ENCODE results near the gene FAIM2.
"Not testable (repeated sequence)": the region's sequence is repeated elsewhere in the genome, so short reads cannot be mapped to it uniquely, and the experiment has no call there.

The FAIM2 gene

DNA sequence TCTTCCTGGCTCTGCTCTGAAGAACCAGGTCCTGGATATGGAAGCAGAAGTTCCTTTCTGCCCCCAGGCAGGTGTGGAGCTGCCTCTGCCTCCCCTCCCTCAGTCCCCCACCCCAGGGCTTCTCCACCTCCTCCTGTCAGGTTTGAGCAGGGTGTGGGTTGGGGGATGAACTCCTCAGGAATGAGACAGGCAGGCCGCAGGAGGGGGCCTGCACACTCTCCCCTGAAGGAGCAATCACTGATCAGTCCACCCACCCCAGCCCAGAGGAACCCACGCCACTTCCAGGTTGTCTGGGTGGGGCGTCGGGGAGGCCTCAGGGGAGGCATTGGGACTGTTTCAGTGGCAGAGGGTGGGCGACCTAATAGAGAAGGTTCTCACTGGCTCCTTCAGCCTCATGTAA is 26.6 kb downstream of the FAIM2 start:
- ATAC-seq, result no peak

GRCh38 chr12:49876070-49876469 is 27.6 kb downstream of the FAIM2 start:
- no peak for ATAC-seq

DNA sequence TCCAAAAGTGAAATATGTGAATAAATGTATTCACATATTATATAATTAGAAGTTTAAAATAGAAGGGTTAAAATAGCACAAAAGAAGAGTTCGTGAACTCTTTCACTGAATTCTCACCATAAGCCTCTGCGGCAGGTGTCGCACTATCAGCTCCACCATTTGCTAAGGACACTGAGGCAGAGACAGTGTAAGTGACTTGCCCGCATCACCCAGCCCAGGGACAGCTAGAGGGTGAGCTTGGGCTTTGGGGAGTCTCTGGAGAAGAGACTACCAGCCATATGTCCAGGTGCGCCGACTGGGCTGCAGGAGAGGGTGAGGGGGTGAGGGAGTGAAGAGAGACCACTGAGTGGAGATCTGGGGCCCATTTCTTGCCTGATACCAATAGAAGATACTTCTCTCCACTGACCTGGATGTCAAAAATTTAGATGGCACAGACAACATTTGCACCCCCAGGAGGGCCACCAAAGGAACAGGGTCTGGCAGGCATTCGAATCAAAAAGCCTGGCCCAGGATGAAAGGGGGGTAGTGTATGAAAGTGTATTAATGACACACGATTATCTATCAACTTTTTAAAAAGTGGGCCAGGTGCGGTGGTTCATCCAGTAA is 28.5 kb downstream of the FAIM2 start:
- ATAC-seq, result no peak

- no peak for ATAC-seq
Observed at GRCh38 chr12:49874142-49874897, 29.4 kb downstream of the FAIM2 start.

DNA sequence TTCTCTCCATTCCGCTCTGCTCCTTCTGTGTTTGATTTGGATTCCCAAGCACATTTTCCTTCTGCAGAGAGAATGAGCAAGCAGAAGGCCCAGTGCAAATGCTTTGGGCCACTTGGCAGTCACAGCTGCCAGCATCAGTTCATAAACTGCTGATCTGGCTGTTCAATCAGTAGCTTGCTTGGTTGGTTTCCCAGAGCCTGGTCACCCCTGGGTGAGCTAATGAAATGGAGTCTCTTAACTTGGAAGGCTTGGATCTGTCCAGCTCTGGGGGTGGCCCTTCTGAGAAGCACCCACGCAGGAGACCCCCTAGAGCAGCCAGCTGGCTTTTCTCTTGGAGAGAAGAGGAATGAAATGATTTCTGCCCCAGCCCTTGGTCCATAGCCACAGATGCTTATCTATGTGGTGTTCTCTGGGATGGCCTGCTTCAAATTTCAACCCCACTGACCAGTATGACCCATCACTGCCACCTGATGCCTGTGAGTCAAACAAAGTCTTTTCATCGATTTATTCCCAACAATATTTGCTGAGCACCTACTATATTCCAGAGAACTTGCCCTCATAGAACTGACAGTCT is 30.3 kb downstream of the FAIM2 start:
- ATAC-seq, result no peak

GRCh38 chr12:49872781-49873181 is 30.9 kb downstream of the FAIM2 start:
- no peak for ATAC-seq

- no peak for ATAC-seq
Observed at GRCh38 chr12:49872381-49872780, 31.3 kb downstream of the FAIM2 start.

- not testable (repeated sequence) for ATAC-seq
Observed at GRCh38 chr12:49871811-49872251, 31.9 kb downstream of the FAIM2 start.

DNA sequence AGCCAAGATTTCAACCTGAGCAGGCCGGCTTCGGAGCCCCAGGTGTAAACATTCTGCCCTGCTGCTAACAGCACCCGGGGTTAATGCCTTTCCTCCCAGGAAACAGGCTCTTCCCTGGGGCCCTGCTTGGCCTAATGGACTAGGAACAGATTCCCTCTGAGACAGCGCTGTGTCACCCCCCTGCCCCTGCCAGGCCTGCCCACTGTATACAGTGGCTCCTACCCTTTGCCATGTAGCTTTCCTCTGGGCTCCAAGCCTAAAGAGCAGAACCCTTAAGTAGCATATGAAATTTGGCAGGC is 32.5 kb downstream of the FAIM2 start:
- ATAC-seq, result no peak

- no peak for ATAC-seq
Observed at GRCh38 chr12:49870501-49871262, 33.0 kb downstream of the FAIM2 start.

- no peak for ATAC-seq
Observed at GRCh38 chr12:49869816-49870500, 33.7 kb downstream of the FAIM2 start.

- no peak for ATAC-seq
Observed at GRCh38 chr12:49868952-49869815, 34.5 kb downstream of the FAIM2 start.

DNA sequence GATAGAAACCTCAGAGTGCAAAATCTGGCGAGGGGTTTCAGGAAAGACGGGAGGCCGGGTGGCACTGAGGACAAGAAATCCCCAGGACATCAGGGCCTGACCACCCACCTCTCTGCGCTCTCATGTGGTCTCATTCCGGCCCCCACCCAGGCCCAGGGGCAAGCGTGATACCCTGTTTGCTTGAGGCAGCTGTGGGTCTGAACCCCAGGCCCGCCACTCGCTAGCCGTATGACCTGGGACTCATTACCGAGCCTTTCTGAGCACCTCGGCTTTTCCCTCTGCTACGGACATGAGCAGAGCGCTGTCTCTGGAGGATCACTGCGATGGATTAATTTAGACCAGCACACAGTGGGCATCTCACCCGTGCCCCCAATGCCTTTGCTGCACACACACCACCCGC is 35.3 kb downstream of the FAIM2 start:
- ATAC-seq, result no peak

GRCh38 chr12:49867570-49868341 is 35.9 kb downstream of the FAIM2 start:
- no peak for ATAC-seq

DNA sequence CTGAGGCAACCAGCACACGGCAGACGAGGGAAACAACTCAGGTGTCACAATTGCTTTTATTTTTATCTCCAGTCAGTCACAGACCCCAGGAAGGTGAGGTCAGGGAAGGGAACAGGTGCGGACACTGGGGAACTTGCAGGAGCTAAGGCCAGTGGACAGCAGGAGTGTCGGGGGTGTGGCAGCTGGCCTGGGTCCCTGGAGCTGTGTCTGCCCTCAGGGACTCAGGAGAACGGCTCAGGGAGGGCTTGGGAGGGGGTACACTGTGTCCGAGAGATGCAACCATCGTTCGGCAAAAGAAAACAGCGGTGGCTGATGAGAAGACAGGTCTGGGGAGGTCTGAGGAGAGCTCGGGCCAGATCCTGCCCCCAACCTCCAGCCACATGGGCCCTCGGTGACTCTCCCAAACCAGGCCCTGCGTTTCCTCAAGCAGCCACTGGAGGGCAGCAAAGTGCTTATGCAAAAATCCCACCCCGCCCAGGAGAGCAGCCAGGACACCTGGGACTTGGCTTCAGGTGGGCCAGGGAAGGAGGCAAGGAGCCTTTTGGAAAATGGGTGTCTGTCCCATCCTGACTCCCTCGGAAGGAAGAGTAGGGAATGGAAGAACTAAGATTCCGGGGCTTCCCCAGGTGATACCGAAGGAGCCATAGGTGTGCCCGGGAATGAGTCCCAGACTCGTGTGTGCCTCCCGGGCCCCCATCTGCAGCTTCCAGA is 36.7 kb downstream of the FAIM2 start:
- peak; percentile 73 to 85 for ATAC-seq

DNA sequence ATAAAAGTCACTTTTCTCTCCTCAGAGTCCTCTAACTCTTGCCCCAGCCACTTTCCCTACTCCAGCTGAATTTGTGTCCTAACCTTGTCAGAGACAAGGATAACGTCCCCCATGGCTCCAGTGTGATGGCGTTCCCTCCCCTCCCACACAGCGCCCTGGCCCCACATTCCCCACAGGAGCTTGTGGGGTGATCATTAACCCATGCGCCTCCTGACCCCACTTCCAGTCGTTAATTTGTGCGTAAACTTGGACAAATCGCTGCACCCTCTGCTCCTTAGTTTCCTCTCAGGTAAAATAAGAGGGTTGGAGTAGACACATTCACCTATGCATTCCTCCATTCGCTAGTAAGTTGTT is 37.9 kb downstream of the FAIM2 start:
- no peak for ATAC-seq

- no peak for ATAC-seq
Observed at GRCh38 chr12:49865109-49865781, 38.5 kb downstream of the FAIM2 start.

- ATAC-seq, result no peak
Observed at GRCh38 chr12:49864798-49865090, 39.0 kb downstream of the FAIM2 start.

DNA sequence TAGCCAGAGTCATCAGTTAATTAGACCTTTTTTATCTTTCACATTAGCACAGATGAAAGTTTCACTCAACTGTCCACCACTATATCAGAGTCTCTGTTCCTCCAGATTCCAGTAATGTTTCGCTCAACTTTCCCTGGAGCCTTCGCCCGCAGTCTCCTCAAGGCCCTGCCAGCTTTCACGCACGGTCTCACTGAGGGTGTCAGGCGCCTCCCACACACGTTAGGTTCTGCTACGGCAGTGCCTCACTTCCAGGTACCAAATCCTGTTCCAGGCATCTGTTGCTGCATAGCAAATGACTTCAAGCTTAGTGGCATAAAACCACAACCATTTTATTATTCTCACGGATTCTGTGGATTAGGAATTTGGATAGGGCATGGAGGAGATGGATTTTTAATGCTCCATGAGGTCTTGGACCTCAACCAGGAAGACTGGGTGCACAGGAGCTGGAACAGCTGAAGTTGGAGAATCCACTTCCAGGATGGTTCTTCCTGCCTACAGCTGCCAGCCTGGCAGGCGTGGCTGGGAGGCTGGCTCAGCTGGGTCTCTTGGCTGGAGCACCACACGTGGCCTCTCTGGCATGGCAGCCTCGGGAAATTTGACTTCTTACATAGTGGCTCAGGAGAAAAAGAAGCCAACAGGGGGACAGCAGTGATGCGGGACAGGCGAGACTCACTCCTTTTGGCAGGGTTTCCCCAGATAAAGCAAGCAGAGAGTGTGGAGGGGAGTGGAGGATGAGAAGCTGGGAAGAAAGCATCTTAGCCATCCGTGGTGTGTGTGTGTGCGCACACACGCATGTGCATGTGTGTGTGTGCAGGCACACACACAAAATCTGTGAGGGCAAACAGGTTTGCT is 39.5 kb downstream of the FAIM2 start:
- ATAC-seq, result no peak
